Measurements from ENCODE around the gene MICU1. TPM values are rescaled to one million over a fixed set of nuclear protein-coding genes. Genes with fewer than 3 reads are reported as not detected.

MICU1 gene
- total RNA-seq, 2 donors from 2014 or later = 30.9 to 36.0 TPM

GRCh38 chr10:72320676-72321247 lies 305.1 kb downstream of the MICU1 start:
- no peak for TF ChIP-seq CTCF (IDR thresholded peaks at IDR 0.05)
- DNase-seq (ENCODE audit: low spot score) = peak; percentile 93
- Histone ChIP-seq H3K27me3 (no peaks in the 10 kb centered on the region), H3K27ac (peak overlapping the region; percentile 88 to 93), H3K4me1 (peaks cover 2 to 78% of the 10 kb centered on the region in 2 donors), H3K36me3 (no peaks in the 10 kb centered on the region), H3K4me3 (no peak overlapping the region), H3K9me3 (no peaks in the 10 kb centered on the region)

GRCh38 chr10:72319416-72320254 lies 306.2 kb downstream of the MICU1 start:
- Histone ChIP-seq H3K9me3 (no peaks in the 10 kb centered on the region), H3K4me1 (peaks cover 2 to 78% of the 10 kb centered on the region in 2 donors), H3K4me3 (peak overlapping the region; percentile 26 to 51), H3K27me3 (no peaks in the 10 kb centered on the region), H3K27ac (peak overlapping the region; percentile 88 to 93), H3K36me3 (no peaks in the 10 kb centered on the region)
- peak; percentile 94 for DNase-seq (ENCODE audit: low spot score)
- TF ChIP-seq CTCF (IDR thresholded peaks at IDR 0.05) = no peak

- peak overlapping the region; percentile 88 to 93 for H3K27ac ChIP-seq
- no peak for DNase-seq (ENCODE audit: low spot score)
- no peaks in the 10 kb centered on the region for H3K27me3 ChIP-seq
- no peak for TF ChIP-seq CTCF (IDR thresholded peaks at IDR 0.05)
- peaks cover 2 to 77% of the 10 kb centered on the region in 2 donors for H3K4me1 ChIP-seq
- H3K4me3 ChIP-seq = peak overlapping the region in 1 of 2 donors; percentile 51
- H3K9me3 ChIP-seq = no peaks in the 10 kb centered on the region
- no peaks in the 10 kb centered on the region for H3K36me3 ChIP-seq
Observed at GRCh38 chr10:72318418-72319262, 307.2 kb downstream of the MICU1 start.

Other genes with a start within 250 kb of the MICU1 start
- gene MCU, start 66.1 kb upstream of the MICU1 start, total RNA-seq = 10 to 100 TPM; 12.4 to 14.2 TPM